ENCODE measurements around the gene AHCYL1.

Gene AHCYL1

GRCh38 chr1:110043016-110043415, 58.5 kb downstream of the AHCYL1 start:
- DNase-seq: no peak

- no peak for DNase-seq
Measured at GRCh38 chr1:110047463-110047862, 62.9 kb downstream of the AHCYL1 start.

GRCh38 chr1:110048240-110048639, 63.7 kb downstream of the AHCYL1 start:
- DNase-seq: no peak

GRCh38 chr1:110048923-110049601, 64.5 kb downstream of the AHCYL1 start:
- DNase-seq: no peak

GRCh38 chr1:110049801-110050601, 65.4 kb downstream of the AHCYL1 start:
- DNase-seq: no peak

- DNase-seq: no peak
Measured at GRCh38 chr1:110050602-110051261, 66.2 kb downstream of the AHCYL1 start.

GRCh38 chr1:110051262-110051648, 66.7 kb downstream of the AHCYL1 start:
- peak; percentile 29 for DNase-seq

GRCh38 chr1:110053552-110054428, 69.2 kb downstream of the AHCYL1 start:
- DNase-seq: peak; percentile 34

- peak; percentile 76 for DNase-seq
Measured at GRCh38 chr1:110055493-110056284, 71.1 kb downstream of the AHCYL1 start.

GRCh38 chr1:110056285-110056683, 71.7 kb downstream of the AHCYL1 start:
- DNase-seq: no peak

GRCh38 chr1:110056776-110057175, 72.2 kb downstream of the AHCYL1 start:
- DNase-seq: peak; percentile 72

GRCh38 chr1:110057963-110058518, 73.5 kb downstream of the AHCYL1 start:
- DNase-seq: no peak

GRCh38 chr1:110058591-110058990, 74.0 kb downstream of the AHCYL1 start:
- DNase-seq: no peak

- DNase-seq: peak; percentile 25
Measured at GRCh38 chr1:110059133-110059863, 74.7 kb downstream of the AHCYL1 start.

- DNase-seq: no peak
Measured at GRCh38 chr1:110060034-110060661, 75.6 kb downstream of the AHCYL1 start.

GRCh38 chr1:110060662-110061060, 76.1 kb downstream of the AHCYL1 start:
- no peak for DNase-seq

- DNase-seq: no peak
Measured at GRCh38 chr1:110061341-110061740, 76.8 kb downstream of the AHCYL1 start.

- DNase-seq: no peak
Measured at GRCh38 chr1:110062612-110063011, 78.0 kb downstream of the AHCYL1 start.

GRCh38 chr1:110063781-110064180, 79.2 kb downstream of the AHCYL1 start:
- no peak for DNase-seq

GRCh38 chr1:110064576-110065337, 80.2 kb downstream of the AHCYL1 start:
- no peak for DNase-seq

Data from fibroblast of upper back skin (primary cell).